Memory B cell (primary cell): ENCODE data around the gene ZNF688.
A peak's percentile ranks its signal among the peaks of the same experiment; 100 is the strongest.

Experiments used
- ATAC-seq: fragments of 150-1000 bp; cut with Tn5 transposase; 2 replicates; pipeline ENCODE4 v1.10.0; 2021; ENCODE audit warnings: low read depth, mild to moderate bottlenecking, moderate library complexity
- DNase-seq, 2 donors: peaks; one replicate each; pipeline ENCODE4 v3.0.0; 2022; ENCODE audit warnings: low spot score in 2 of 2
- H3K27ac Mint-ChIP-seq: one replicate; pipeline ENCODE4 v1.8.0; 2022; ENCODE audit warnings: mild to moderate bottlenecking, moderate library complexity, mixed read lengths
- H3K27me3 Mint-ChIP-seq: one replicate; pipeline ENCODE4 v1.8.0; 2022; ENCODE audit warnings: mixed read lengths
- H3K36me3 Mint-ChIP-seq: one replicate; pipeline ENCODE4 v1.8.0; 2022; ENCODE audit warnings: mild to moderate bottlenecking, mixed read lengths
- H3K4me1 Mint-ChIP-seq: one replicate; pipeline ENCODE4 v1.8.0; 2022; ENCODE audit warnings: mixed read lengths
- H3K4me3 Mint-ChIP-seq: one replicate; pipeline ENCODE4 v1.8.0; 2022; ENCODE audit warnings: mild to moderate bottlenecking, moderate library complexity, mixed read lengths
- H3K9me3 Mint-ChIP-seq: one replicate; pipeline ENCODE4 v1.8.0; 2022; ENCODE audit warnings: mixed read lengths

Gene ZNF688

GRCh38 chr16:30569746-30570635, 1.5 kb downstream of the ZNF688 start:
- H3K36me3 Mint-ChIP-seq: no peaks in the 10 kb centered on the region

GRCh38 chr16:30569281-30569680, 2.2 kb downstream of the ZNF688 start:
- DNase-seq: no peak
- no peak for ATAC-seq
- Mint-ChIP-seq H3K36me3 (no peaks in the 10 kb centered on the region), H3K4me3 (no peak overlapping the region), H3K9me3 (no peaks in the 10 kb centered on the region), H3K27me3 (no peaks in the 10 kb centered on the region), H3K4me1 (peaks cover 25% of the 10 kb centered on the region), H3K27ac (no peak overlapping the region)

More at GRCh38 chr16:30569746-30570635, 1.5 kb downstream of the ZNF688 start:
- H3K27me3 Mint-ChIP-seq: no peaks in the 10 kb centered on the region
- H3K4me3 Mint-ChIP-seq: peak overlapping the region; percentile 86
- DNase-seq (no peak), ATAC-seq (no peak)
- no peaks in the 10 kb centered on the region for H3K9me3 Mint-ChIP-seq
- H3K4me1 Mint-ChIP-seq: peaks cover 25% of the 10 kb centered on the region
- H3K27ac Mint-ChIP-seq: no peak overlapping the region

GRCh38 chr16:30567991-30568638, 3.4 kb downstream of the ZNF688 start:
- Mint-ChIP-seq H3K36me3 (no peaks in the 10 kb centered on the region), H3K27me3 (no peaks in the 10 kb centered on the region), H3K9me3 (no peaks in the 10 kb centered on the region), H3K27ac (peak overlapping the region; percentile 91), H3K4me3 (peak overlapping the region; percentile 59), H3K4me1 (peaks cover 23% of the 10 kb centered on the region)
- ATAC-seq (peak; percentile 25), DNase-seq (peak in 1 of 2 donors; percentile 38)

GRCh38 chr16:30567160-30567990, 4.1 kb downstream of the ZNF688 start:
- ATAC-seq (no peak), DNase-seq (no peak)
- Mint-ChIP-seq H3K4me1 (peaks cover 22% of the 10 kb centered on the region), H3K36me3 (no peaks in the 10 kb centered on the region), H3K9me3 (no peaks in the 10 kb centered on the region), H3K4me3 (no peak overlapping the region), H3K27me3 (no peaks in the 10 kb centered on the region), H3K27ac (peak overlapping the region; percentile 91)

- H3K36me3 Mint-ChIP-seq: no peaks in the 10 kb centered on the region
- DNase-seq: no peak
- H3K9me3 Mint-ChIP-seq: no peaks in the 10 kb centered on the region
- no peak overlapping the region for H3K4me3 Mint-ChIP-seq
- H3K27ac Mint-ChIP-seq: no peak overlapping the region
- peaks cover 19% of the 10 kb centered on the region for H3K4me1 Mint-ChIP-seq
- no peaks in the 10 kb centered on the region for H3K27me3 Mint-ChIP-seq
- no peak for ATAC-seq
Observed at GRCh38 chr16:30566531-30566930, 5.0 kb downstream of the ZNF688 start.

- H3K36me3 Mint-ChIP-seq: no peaks in the 10 kb centered on the region
- no peak for DNase-seq
- no peak overlapping the region for H3K27ac Mint-ChIP-seq
- H3K4me3 Mint-ChIP-seq: no peak overlapping the region
- H3K4me1 Mint-ChIP-seq: peaks cover 17% of the 10 kb centered on the region
- H3K27me3 Mint-ChIP-seq: no peaks in the 10 kb centered on the region
- ATAC-seq: no peak
- H3K9me3 Mint-ChIP-seq: no peaks in the 10 kb centered on the region
Observed at GRCh38 chr16:30565984-30566383, 5.5 kb downstream of the ZNF688 start.

GRCh38 chr16:30565526-30565925, 6.0 kb downstream of the ZNF688 start:
- H3K36me3 Mint-ChIP-seq: no peaks in the 10 kb centered on the region
- DNase-seq (no peak), ATAC-seq (no peak)
- peaks cover 15% of the 10 kb centered on the region for H3K4me1 Mint-ChIP-seq
- H3K9me3 Mint-ChIP-seq: no peaks in the 10 kb centered on the region
- no peak overlapping the region for H3K4me3 Mint-ChIP-seq
- H3K27ac Mint-ChIP-seq: no peak overlapping the region
- no peaks in the 10 kb centered on the region for H3K27me3 Mint-ChIP-seq

GRCh38 chr16:30562021-30562420, 9.5 kb downstream of the ZNF688 start:
- ATAC-seq (no peak), DNase-seq (no peak)
- peak overlapping the region; percentile 95 for H3K27ac Mint-ChIP-seq
- H3K27me3 Mint-ChIP-seq: no peaks in the 10 kb centered on the region
- H3K9me3 Mint-ChIP-seq: no peaks in the 10 kb centered on the region
- H3K36me3 Mint-ChIP-seq: no peaks in the 10 kb centered on the region
- peak overlapping the region; percentile 94 for H3K4me3 Mint-ChIP-seq
- peaks cover 5% of the 10 kb centered on the region for H3K4me1 Mint-ChIP-seq

GRCh38 chr16:30561089-30561816, 10.3 kb downstream of the ZNF688 start:
- no peaks in the 10 kb centered on the region for H3K9me3 Mint-ChIP-seq
- H3K4me1 Mint-ChIP-seq: peaks cover 6% of the 10 kb centered on the region
- ATAC-seq: no peak
- peak overlapping the region; percentile 95 for H3K27ac Mint-ChIP-seq
- no peaks in the 10 kb centered on the region for H3K36me3 Mint-ChIP-seq
- peak; percentile 25 to 41 for DNase-seq
- H3K27me3 Mint-ChIP-seq: no peaks in the 10 kb centered on the region
- H3K4me3 Mint-ChIP-seq: peak overlapping the region; percentile 94

GRCh38 chr16:30559690-30560089, 11.8 kb downstream of the ZNF688 start:
- no peak for ATAC-seq
- H3K27me3 Mint-ChIP-seq: no peaks in the 10 kb centered on the region

GRCh38 chr16:30558789-30559377, 12.6 kb downstream of the ZNF688 start:
- Mint-ChIP-seq H3K9me3 (no peaks in the 10 kb centered on the region), H3K36me3 (peaks cover 5% of the 10 kb centered on the region), H3K27me3 (no peaks in the 10 kb centered on the region), H3K4me1 (peaks cover 12% of the 10 kb centered on the region), H3K4me3 (peak overlapping the region; percentile 89), H3K27ac (peak overlapping the region; percentile 92)
- DNase-seq: no peak
- ATAC-seq: no peak

More at GRCh38 chr16:30559690-30560089, 11.8 kb downstream of the ZNF688 start:
- H3K36me3 Mint-ChIP-seq: no peaks in the 10 kb centered on the region
- no peak for DNase-seq
- peaks cover 10% of the 10 kb centered on the region for H3K4me1 Mint-ChIP-seq
- H3K4me3 Mint-ChIP-seq: peak overlapping the region; percentile 8
- no peaks in the 10 kb centered on the region for H3K9me3 Mint-ChIP-seq
- peak overlapping the region; percentile 35 for H3K27ac Mint-ChIP-seq

GRCh38 chr16:30557957-30558788, 13.3 kb downstream of the ZNF688 start, which contains the start of gene ZNF764:
TSS of gene ZNF764 (minus strand) at chr16:30558374. CDS start at chr16:30558182, 192 bp downstream.
- peak within 1 kb of the TSS; percentile 89 for H3K4me3 Mint-ChIP-seq
- peak; percentile 88 for ATAC-seq
- H3K27ac Mint-ChIP-seq: peak within 1 kb of the TSS; percentile 92
- H3K36me3 Mint-ChIP-seq: peaks cover 5% of the 10 kb centered on the region
- H3K4me1 Mint-ChIP-seq: peaks cover 17% of the 10 kb centered on the region
- no peaks in the 10 kb centered on the region for H3K27me3 Mint-ChIP-seq
- peak; percentile 85 to 92 for DNase-seq
- H3K9me3 Mint-ChIP-seq: no peaks in the 10 kb centered on the region
